H7 (cell line): Measurements from ENCODE around the gene CLEC2L. TPM values are rescaled to one million over a fixed set of nuclear protein-coding genes. Genes with fewer than 3 reads are reported as not detected.

ENCODE experiments used
- DNase-seq: peaks from one replicate; pipeline ENCODE4 v3.0.0; 2012
- H3K27me3 ChIP-seq: 2 replicates; pipeline ENCODE4 v1.6.0; 2011; ENCODE audit warnings: mild to moderate bottlenecking, low read length; ENCODE audit not compliant: control insufficient read depth, insufficient read depth
- H3K36me3 ChIP-seq: replicated peaks from 2 replicates; pipeline ENCODE4 v1.5.1; 2011; ENCODE audit warnings: low read length; ENCODE audit not compliant: control insufficient read depth, insufficient read depth
- H3K4me3 ChIP-seq: 2 replicates; pipeline ENCODE4 v1.5.1; 2011; ENCODE audit warnings: low read depth, mild to moderate bottlenecking, control low read depth, low read length, moderate library complexity; ENCODE audit not compliant: insufficient read depth
- total RNA-seq: library from RNA; depleted of rRNA; stranded (reverse); fragments of >200 nt; shearing (Covaris generic); gene quantifications from 2 replicates; pipeline ENCODE4 v1.2.3, GENCODE V29; 2014

Gene CLEC2L
- total RNA-seq, 1 experiment from 2014 or later: not detected

DNA sequence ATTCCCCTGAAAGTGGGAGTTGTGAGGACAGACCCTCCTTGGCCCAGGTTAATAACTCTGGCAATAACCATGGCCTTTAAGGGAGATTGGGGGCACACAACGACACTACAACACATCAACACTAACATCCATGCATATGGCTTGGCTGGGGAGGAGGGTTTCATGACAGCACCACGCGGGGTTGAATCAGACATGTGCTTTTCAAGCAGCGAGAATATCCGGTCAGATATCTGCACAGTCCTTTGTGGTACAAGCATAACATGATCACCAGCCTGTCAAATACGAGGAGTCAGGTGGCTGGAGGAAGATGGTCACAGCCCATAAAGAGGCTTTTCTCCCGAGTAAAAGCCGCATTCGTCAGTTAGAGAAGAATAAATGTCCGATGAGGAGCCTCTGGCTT is 27.0 kb upstream of the CLEC2L start:
- H3K4me3 ChIP-seq: no peak overlapping the region
- no peaks in the 10 kb centered on the region; the same call in 1 of the 2 replicates for H3K27me3 ChIP-seq
- no peaks in the 10 kb centered on the region for H3K36me3 ChIP-seq
- no peak for DNase-seq

- DNase-seq: peak; percentile 20
- H3K4me3 ChIP-seq: no peak overlapping the region
- H3K36me3 ChIP-seq: no peaks in the 10 kb centered on the region
- no peaks in the 10 kb centered on the region; the same call in 1 of the 2 replicates for H3K27me3 ChIP-seq
Measured at GRCh38 chr7:139500770-139501138, 22.7 kb upstream of the CLEC2L start.

GRCh38 chr7:139502226-139502625 is 21.3 kb upstream of the CLEC2L start:
- Histone ChIP-seq H3K4me3 (no peak overlapping the region), H3K36me3 (no peaks in the 10 kb centered on the region), H3K27me3 (no peaks in the 10 kb centered on the region; the same call in 1 of the 2 replicates)
- peak; percentile 17 for DNase-seq

DNA sequence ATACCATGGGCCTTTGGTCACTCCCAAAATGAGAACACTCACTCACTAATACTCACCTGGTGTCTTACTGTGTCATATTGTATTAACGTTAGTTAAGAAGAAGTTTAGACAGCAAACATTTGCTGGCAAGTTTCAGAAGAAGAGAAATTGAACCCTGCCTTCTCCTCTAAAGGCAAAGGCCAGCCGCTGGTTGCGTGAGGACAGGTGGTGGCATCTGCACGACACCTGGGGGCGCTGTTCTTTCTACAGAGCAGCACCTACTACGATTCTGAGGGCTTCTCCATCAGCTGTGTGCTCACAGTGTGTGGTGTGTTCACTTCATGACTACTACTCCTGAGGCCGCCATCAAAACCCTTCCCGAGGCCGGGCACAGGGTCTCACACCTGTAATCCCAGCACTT is 17.9 kb upstream of the CLEC2L start:
- no peaks in the 10 kb centered on the region for H3K27me3 ChIP-seq
- no peak overlapping the region for H3K4me3 ChIP-seq
- no peaks in the 10 kb centered on the region for H3K36me3 ChIP-seq
- DNase-seq: peak; percentile 83

- no peak overlapping the region for H3K4me3 ChIP-seq
- no peaks in the 10 kb centered on the region for H3K27me3 ChIP-seq
- no peaks in the 10 kb centered on the region for H3K36me3 ChIP-seq
- no peak for DNase-seq
Measured at GRCh38 chr7:139509535-139509934, 13.9 kb upstream of the CLEC2L start.

- Histone ChIP-seq H3K4me3 (no peak overlapping the region), H3K36me3 (no peaks in the 10 kb centered on the region), H3K27me3 (no peaks in the 10 kb centered on the region)
- no peak for DNase-seq
Measured at GRCh38 chr7:139511315-139511714, 12.2 kb upstream of the CLEC2L start.

GRCh38 chr7:139515266-139515665 is 8.2 kb upstream of the CLEC2L start:
- Histone ChIP-seq H3K36me3 (no peaks in the 10 kb centered on the region), H3K27me3 (no peaks in the 10 kb centered on the region), H3K4me3 (no peak overlapping the region)
- DNase-seq: peak; percentile 71

GRCh38 chr7:139521439-139521838 is 2.0 kb upstream of the CLEC2L start:
- no peaks in the 10 kb centered on the region for H3K36me3 ChIP-seq
- peaks cover 45% of the 10 kb centered on the region for H3K27me3 ChIP-seq
- no peak overlapping the region for H3K4me3 ChIP-seq
- no peak for DNase-seq

GRCh38 chr7:139522830-139523198 is 671 bp upstream of the CLEC2L start:
- no peaks in the 10 kb centered on the region for H3K36me3 ChIP-seq
- peak; percentile 67 for DNase-seq
- H3K4me3 ChIP-seq: peak overlapping the region; percentile 38; the same call in 1 of the 2 replicates
- peaks cover 49% of the 10 kb centered on the region for H3K27me3 ChIP-seq

- peak; percentile 85 for DNase-seq
- Histone ChIP-seq H3K4me3 (peak overlapping the region; percentile 38), H3K36me3 (no peaks in the 10 kb centered on the region), H3K27me3 (peaks cover 51% of the 10 kb centered on the region)
Measured at GRCh38 chr7:139523968-139524815, 707 bp downstream of the CLEC2L start.

GRCh38 chr7:139525239-139525638 is 1.8 kb downstream of the CLEC2L start:
- no peak overlapping the region for H3K4me3 ChIP-seq
- no peaks in the 10 kb centered on the region for H3K36me3 ChIP-seq
- peaks cover 51% of the 10 kb centered on the region for H3K27me3 ChIP-seq
- no peak for DNase-seq

- no peak overlapping the region for H3K4me3 ChIP-seq
- DNase-seq: no peak
- H3K36me3 ChIP-seq: no peaks in the 10 kb centered on the region
- peaks cover 51% of the 10 kb centered on the region for H3K27me3 ChIP-seq
Measured at GRCh38 chr7:139525750-139526149, 2.3 kb downstream of the CLEC2L start.

GRCh38 chr7:139526578-139527544 is 3.4 kb downstream of the CLEC2L start:
- H3K4me3 ChIP-seq: no peak overlapping the region
- H3K36me3 ChIP-seq: no peaks in the 10 kb centered on the region
- H3K27me3 ChIP-seq: peaks cover 42% of the 10 kb centered on the region
- DNase-seq: no peak

GRCh38 chr7:139531094-139531493 is 7.6 kb downstream of the CLEC2L start:
- DNase-seq: no peak
- no peak overlapping the region for H3K4me3 ChIP-seq
- no peaks in the 10 kb centered on the region for H3K36me3 ChIP-seq
- peaks cover 8% of the 10 kb centered on the region for H3K27me3 ChIP-seq
